HG02885 (cell line): Measurements from ENCODE around the gene BDH1.

Experiments used
- ATAC-seq: cut with Tn5 transposase; IDR thresholded peaks from one replicate; pipeline ENCODE4 v1.9.1; 2021; ENCODE audit warnings: mild to moderate bottlenecking; ENCODE audit not compliant: unreplicated experiment, poor library complexity

The BDH1 gene

GRCh38 chr3:197508924-197509775 lies 46.6 kb downstream of the BDH1 start:
- ATAC-seq, result no peak

GRCh38 chr3:197508461-197508860 lies 47.3 kb downstream of the BDH1 start:
- ATAC-seq, result no peak

GRCh38 chr3:197508051-197508451 lies 47.7 kb downstream of the BDH1 start:
- ATAC-seq, result no peak

- no peak for ATAC-seq
Observed at GRCh38 chr3:197507541-197507940, 48.2 kb downstream of the BDH1 start.

GRCh38 chr3:197507081-197507480 lies 48.7 kb downstream of the BDH1 start:
- no peak for ATAC-seq

- no peak for ATAC-seq
Observed at GRCh38 chr3:197505796-197506548, 49.8 kb downstream of the BDH1 start.

- no peak for ATAC-seq
Observed at GRCh38 chr3:197504641-197505121, 51.1 kb downstream of the BDH1 start.

- no peak for ATAC-seq
Observed at GRCh38 chr3:197504229-197504628, 51.5 kb downstream of the BDH1 start.

- ATAC-seq, result no peak
Observed at GRCh38 chr3:197503652-197504051, 52.1 kb downstream of the BDH1 start.

- peak; percentile 58 for ATAC-seq
Observed at GRCh38 chr3:197501879-197502620, 53.7 kb downstream of the BDH1 start.

- ATAC-seq, result peak; percentile 25
Observed at GRCh38 chr3:197501496-197501878, 54.3 kb downstream of the BDH1 start.

- ATAC-seq, result no peak
Observed at GRCh38 chr3:197500812-197501211, 55.0 kb downstream of the BDH1 start.

GRCh38 chr3:197499427-197499826 lies 56.3 kb downstream of the BDH1 start:
- no peak for ATAC-seq

- no peak for ATAC-seq
Observed at GRCh38 chr3:197498499-197499241, 57.1 kb downstream of the BDH1 start.

GRCh38 chr3:197496746-197497125 lies 59.0 kb downstream of the BDH1 start:
- no peak for ATAC-seq

- no peak for ATAC-seq
Observed at GRCh38 chr3:197495999-197496745, 59.6 kb downstream of the BDH1 start.

GRCh38 chr3:197495499-197495898 lies 60.3 kb downstream of the BDH1 start:
- peak; percentile 27 for ATAC-seq

GRCh38 chr3:197495059-197495455 lies 60.7 kb downstream of the BDH1 start:
- peak; percentile 35 for ATAC-seq

GRCh38 chr3:197494366-197495058 lies 61.3 kb downstream of the BDH1 start:
- ATAC-seq, result no peak
